ENCODE results near the gene FYN. TPM values are rescaled to one million over a fixed set of nuclear protein-coding genes. Genes with fewer than 3 reads are reported as not detected.
A peak's percentile ranks its signal among the peaks of the same experiment; 100 is the strongest.
"Not testable (repeated sequence)": the region's sequence is repeated elsewhere in the genome, so short reads cannot be mapped to it uniquely, and the experiment has no call there.

The FYN gene
- total and polyA plus RNA-seq, 2 of the 13 experiments (the other 11 are each of a cell fraction or from before 2014, with no cell fraction given): 15.5 to 24.6 TPM

GRCh38 chr6:111683157-111683556, 190.1 kb downstream of the FYN start (continued):
- TF ChIP-seq PRPF4 (IDR thresholded peaks at IDR 0.05; ENCODE audit: low read depth, low read length, poor library complexity, severe bottlenecking) (no peak), HOXA5 (CRISPR knock-in tag; IDR thresholded peaks at IDR 0.05) (no peak)

- CTCF ChIA-PET (ENCODE audit: low intra/inter-chr PET ratio, low total read pairs): no interaction called here
These were observed 191.4 kb downstream of the FYN start for GRCh38 chr6:111681860-111682259.

GRCh38 chr6:111680811-111681609, 192.2 kb downstream of the FYN start:
- H3K27ac ChIP-seq (ENCODE audit: extremely low read length, insufficient read depth, low read length); intact Hi-C loops (cut with micrococcal nuclease; ENCODE audit: unreplicated experiment); H2AFZ ChIP-seq (ENCODE audit: low read length); H3K27me3 ChIP-seq (ENCODE audit: control insufficient read depth in 1 of 2, insufficient read depth in 2 of 2, low read length in 2 of 2); H3K36me3 ChIP-seq (replicated peaks in 1 of 2; ENCODE audit: control insufficient read depth in 1 of 2, insufficient read depth in 2 of 2, low read length in 2 of 2); in situ Hi-C loops (cut with HindIII; ENCODE audit: extremely low pct_ligation_motif_present, low pct_unique_long_range_greater_than_20kb); H3K9me3 ChIP-seq (ENCODE audit: low read length); H4K20me1 ChIP-seq (ENCODE audit: insufficient read depth, low read length); POLR2A ChIA-PET; H3K79me2 ChIP-seq (ENCODE audit: insufficient read depth, low read length); BruUV-seq (replicated peaks); FAIRE-seq; H3K4me3 ChIP-seq (replicated peaks in 1 of 3; ENCODE audit: insufficient read depth in 1 of 3, low read depth in 2 of 3, low read length in 3 of 3); CTCF ChIA-PET (ENCODE audit: low intra/inter-chr PET ratio, low total read pairs); H3K4me2 ChIP-seq (ENCODE audit: low read depth, low read length); ATAC-seq; H3K9ac ChIP-seq (ENCODE audit: insufficient read depth, low read depth, low read length); DNase-seq (ENCODE audit: low spot score): not testable (repeated sequence)
- peak; percentile 84 for TF ChIP-seq ZNF121 (CRISPR knock-in tag; IDR thresholded peaks at IDR 0.05)
- 91% methylated on average over 6 of the region's 6 CpGs for WGBS (ENCODE audit: low lambda C conversion rate)
- H3K4me1 ChIP-seq (ENCODE audit: insufficient read depth, low read length): peaks cover 45% of the 10 kb centered on the region

More at GRCh38 chr6:111681860-111682259, 191.4 kb downstream of the FYN start:
- H3K79me2 ChIP-seq (ENCODE audit: insufficient read depth, low read length): no peaks in the 10 kb centered on the region
- intact Hi-C loops (cut with micrococcal nuclease; ENCODE audit: unreplicated experiment) (no loop called here), in situ Hi-C loops (cut with HindIII; ENCODE audit: extremely low pct_ligation_motif_present, low pct_unique_long_range_greater_than_20kb) (no loop called here)
- BruUV-seq (replicated peaks): no TSS peak
- POLR2A ChIA-PET: no interaction called here
- H3K9ac ChIP-seq (ENCODE audit: insufficient read depth, low read depth, low read length): no peak overlapping the region
- no peaks in the 10 kb centered on the region for H4K20me1 ChIP-seq (ENCODE audit: insufficient read depth, low read length)
- 96% methylated on average over 3 of the region's 3 CpGs for WGBS (ENCODE audit: low lambda C conversion rate)
- FAIRE-seq (no peak), DNase-seq (ENCODE audit: low spot score) (no peak), ATAC-seq (no peak)
- no peak for TF ChIP-seq ZNF251 (CRISPR knock-in tag; IDR thresholded peaks at IDR 0.05)
- TF ChIP-seq XRCC5 (optimal IDR thresholded peaks at IDR 0.05; ENCODE audit: low read length): no peak
- no peak for TF ChIP-seq ZFP36L2 (CRISPR knock-in tag; IDR thresholded peaks at IDR 0.05)
- TF ChIP-seq DNMT1 (CRISPR knock-in tag; IDR thresholded peaks at IDR 0.05): no peak
- TF ChIP-seq NFIC (IDR thresholded peaks at IDR 0.05; ENCODE audit: low read length): no peak
- H3K36me3 ChIP-seq (replicated peaks in 1 of 2; ENCODE audit: control insufficient read depth in 1 of 2, insufficient read depth in 2 of 2, low read length in 2 of 2): peaks cover 3 to 5% of the 10 kb centered on the region in 2 experiments; a peak in 4 of 5 replicates
- H3K27ac ChIP-seq (ENCODE audit: extremely low read length, insufficient read depth, low read length): no peak overlapping the region
- peaks cover 43% of the 10 kb centered on the region for H3K4me1 ChIP-seq (ENCODE audit: insufficient read depth, low read length)
- H3K4me3 ChIP-seq (replicated peaks in 1 of 3; ENCODE audit: insufficient read depth in 1 of 3, low read depth in 2 of 3, low read length in 3 of 3): no peak overlapping the region
- H2AFZ ChIP-seq (ENCODE audit: low read length): no peak overlapping the region
- H3K9me3 ChIP-seq (ENCODE audit: low read length): no peaks in the 10 kb centered on the region
- H3K27me3 ChIP-seq (ENCODE audit: control insufficient read depth in 1 of 2, insufficient read depth in 2 of 2, low read length in 2 of 2): no peaks in the 10 kb centered on the region
- H3K4me2 ChIP-seq (ENCODE audit: low read depth, low read length): no peak overlapping the region

Measured in HepG2 (cell line).